AG04449 (cell line): ENCODE data around the gene SNX20.

ENCODE experiments used
- CTCF ChIA-PET: fragments of 350-600 bp; formaldehyde crosslinking; extraction: SDS; loops from one replicate; lab custom pipeline; 2021; ENCODE audit warnings: antibody characterized with exemption; lab: Yijun Ruan, JAX
- POLR2A ChIA-PET: fragments of 400-600, 350-600 bp; formaldehyde crosslinking; extraction: SDS; loops from one replicate; lab custom pipeline; 2020; ENCODE audit warnings: antibody characterized with exemption, inconsistent platforms; lab: Yijun Ruan, JAX
- DNase-seq: peaks from one replicate; pipeline ENCODE4 v3.0.0-alpha.2; 2010; ENCODE audit warnings: low read depth, low spot score
- H3K4me3 ChIP-seq: 2 replicates; pipeline ENCODE4 v1.5.1; 2011; ENCODE audit warnings: low read depth, mild to moderate bottlenecking, control low read depth, low read length
- TF ChIP-seq, protein P1 (sequence below): IDR thresholded peaks from one replicate; pipeline ENCODE4 v1.5.1; 2011; ENCODE audit warnings: mild to moderate bottlenecking, moderate library complexity, low read length, control low read depth, inconsistent platforms; ENCODE audit not compliant: insufficient read depth; ENCODE audit errors: missing control alignments

The SNX20 gene

DNA sequence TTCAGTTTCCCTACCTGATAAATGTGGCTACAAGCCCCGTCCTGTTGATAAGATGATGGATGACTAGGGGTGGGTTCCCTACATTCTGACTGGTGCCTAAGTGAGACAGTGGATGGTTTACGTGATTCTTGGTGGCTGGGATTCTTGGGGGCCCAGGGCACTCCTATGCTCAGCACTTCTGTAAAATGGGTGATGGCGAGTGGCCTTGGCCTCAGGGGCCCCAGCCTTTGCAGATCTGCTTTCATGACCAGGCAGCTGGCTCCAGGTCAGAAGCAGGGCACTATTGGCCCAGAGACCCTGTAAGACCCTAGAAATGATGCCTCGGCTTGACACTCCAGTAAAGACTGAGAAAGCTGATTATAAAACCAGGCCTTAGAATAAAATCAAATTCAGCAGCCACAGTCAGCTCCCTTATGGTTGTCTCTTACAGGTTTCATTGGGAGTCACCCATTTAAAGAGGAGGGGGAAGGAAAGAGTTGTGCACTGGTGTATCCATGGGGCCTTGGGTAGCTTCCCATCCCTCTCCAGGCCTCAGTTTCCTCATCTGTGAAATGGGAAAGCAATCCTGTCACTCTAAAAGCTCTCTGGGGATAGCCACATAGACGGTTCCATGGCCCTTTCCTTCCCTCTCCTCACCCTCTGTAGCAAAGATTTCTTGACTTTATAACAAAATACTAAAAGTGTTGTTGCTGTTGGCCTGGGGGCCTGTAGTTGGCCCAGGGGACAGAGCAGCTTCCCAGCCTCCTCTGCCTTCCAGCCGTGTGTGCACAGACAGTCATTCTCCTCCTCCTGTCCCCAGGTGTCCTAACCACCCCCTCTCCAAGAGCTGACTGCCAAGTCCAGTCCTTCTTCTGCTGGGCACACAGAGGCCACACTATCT, 1.2 kb downstream of the SNX20 start:
- no peak for DNase-seq
- ChIA-PET POLR2A (no interaction called here), CTCF (interaction anchor here (10.4 kb wide), 1 partner anchor 14 kb away, joined by 98 read pairs; no protein-coding TSS in a partner anchor)
- TF ChIP-seq, protein P1, sequence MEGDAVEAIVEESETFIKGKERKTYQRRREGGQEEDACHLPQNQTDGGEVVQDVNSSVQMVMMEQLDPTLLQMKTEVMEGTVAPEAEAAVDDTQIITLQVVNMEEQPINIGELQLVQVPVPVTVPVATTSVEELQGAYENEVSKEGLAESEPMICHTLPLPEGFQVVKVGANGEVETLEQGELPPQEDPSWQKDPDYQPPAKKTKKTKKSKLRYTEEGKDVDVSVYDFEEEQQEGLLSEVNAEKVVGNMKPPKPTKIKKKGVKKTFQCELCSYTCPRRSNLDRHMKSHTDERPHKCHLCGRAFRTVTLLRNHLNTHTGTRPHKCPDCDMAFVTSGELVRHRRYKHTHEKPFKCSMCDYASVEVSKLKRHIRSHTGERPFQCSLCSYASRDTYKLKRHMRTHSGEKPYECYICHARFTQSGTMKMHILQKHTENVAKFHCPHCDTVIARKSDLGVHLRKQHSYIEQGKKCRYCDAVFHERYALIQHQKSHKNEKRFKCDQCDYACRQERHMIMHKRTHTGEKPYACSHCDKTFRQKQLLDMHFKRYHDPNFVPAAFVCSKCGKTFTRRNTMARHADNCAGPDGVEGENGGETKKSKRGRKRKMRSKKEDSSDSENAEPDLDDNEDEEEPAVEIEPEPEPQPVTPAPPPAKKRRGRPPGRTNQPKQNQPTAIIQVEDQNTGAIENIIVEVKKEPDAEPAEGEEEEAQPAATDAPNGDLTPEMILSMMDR: no peak
- no peak overlapping the region for H3K4me3 ChIP-seq

DNA sequence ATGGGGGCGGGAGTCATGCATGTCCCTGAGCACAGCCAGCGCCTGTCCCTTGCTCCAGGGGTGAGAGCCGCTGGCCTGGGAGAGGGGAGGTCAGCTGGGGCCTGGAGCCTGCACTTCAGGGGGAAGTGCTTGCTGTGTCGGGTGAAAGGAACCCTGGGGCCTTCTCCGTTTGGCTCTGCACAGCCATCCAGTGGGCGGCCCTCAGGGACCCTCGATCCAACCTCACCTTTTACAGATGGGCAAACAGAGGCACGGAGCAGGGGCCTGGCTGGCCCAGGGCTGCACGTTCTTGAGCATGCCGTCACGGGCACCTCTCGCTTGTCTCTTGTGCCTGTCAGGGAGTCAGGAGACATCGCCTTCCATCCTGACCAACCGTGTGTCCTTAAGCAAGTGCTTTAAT, 1.8 kb downstream of the SNX20 start:
- ChIA-PET CTCF (interaction anchor here (1.4 to 10.4 kb wide), 2 partner anchors 13 to 18 kb away, joined by 3 to 98 read pairs; no protein-coding TSS in a partner anchor), POLR2A (no interaction called here)
- no peak overlapping the region for H3K4me3 ChIP-seq
- TF ChIP-seq, protein P1: no peak
- no peak for DNase-seq

DNA sequence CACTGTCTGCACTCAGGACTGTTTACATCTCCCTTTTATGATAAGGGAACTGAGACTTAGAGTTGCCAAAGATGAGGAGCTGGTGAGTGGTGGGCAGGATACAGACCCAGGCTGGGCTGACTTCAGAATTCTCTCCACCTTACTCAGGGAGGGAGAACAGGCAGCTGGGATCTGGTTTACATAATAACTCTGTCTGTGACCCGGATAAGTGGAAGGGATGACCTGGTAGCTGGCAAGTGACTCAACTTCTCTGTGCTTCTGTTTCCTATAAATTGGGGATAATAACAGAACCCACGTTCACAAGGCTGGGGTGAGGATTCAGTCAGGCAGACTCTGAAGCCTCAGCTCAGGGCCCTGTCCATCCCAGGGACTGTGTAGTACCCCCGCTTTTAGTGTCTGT, 2.6 kb downstream of the SNX20 start:
- TF ChIP-seq, protein P1: no peak
- CTCF ChIA-PET: interaction anchor here (1.4 to 10.4 kb wide), 2 partner anchors 12 to 17 kb away, joined by 3 to 98 read pairs; no protein-coding TSS in a partner anchor
- DNase-seq: no peak
- POLR2A ChIA-PET: no interaction called here
- H3K4me3 ChIP-seq: no peak overlapping the region

DNA sequence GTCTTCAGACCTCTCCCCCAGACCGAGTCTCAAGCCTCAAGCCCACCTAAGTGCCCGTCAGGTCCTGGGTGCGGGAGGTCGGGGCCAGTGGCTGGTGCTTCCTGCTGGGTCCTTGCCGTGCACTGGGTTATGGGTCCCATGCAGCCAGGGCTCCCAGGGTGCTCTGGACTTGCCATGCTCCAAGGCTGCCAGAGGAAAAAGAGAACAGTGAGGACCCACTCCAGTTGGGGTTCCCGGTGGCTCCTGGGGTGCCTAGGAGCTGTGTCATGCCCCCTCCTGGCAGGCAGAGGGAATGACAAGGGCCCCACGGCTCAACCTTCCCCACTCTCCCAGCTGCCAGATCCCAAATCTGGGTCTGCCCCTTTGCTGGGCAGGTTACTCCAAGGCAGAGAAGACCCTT, 3.8 kb downstream of the SNX20 start:
- no peak for DNase-seq
- TF ChIP-seq, protein P1: peak; percentile 7
- ChIA-PET POLR2A (no interaction called here), CTCF (interaction anchor here (0.9 to 10.4 kb wide), 3 partner anchors 11 to 129 kb away, joined by 3 to 98 read pairs (median 3); no protein-coding TSS in a partner anchor)
- no peak overlapping the region for H3K4me3 ChIP-seq

DNA sequence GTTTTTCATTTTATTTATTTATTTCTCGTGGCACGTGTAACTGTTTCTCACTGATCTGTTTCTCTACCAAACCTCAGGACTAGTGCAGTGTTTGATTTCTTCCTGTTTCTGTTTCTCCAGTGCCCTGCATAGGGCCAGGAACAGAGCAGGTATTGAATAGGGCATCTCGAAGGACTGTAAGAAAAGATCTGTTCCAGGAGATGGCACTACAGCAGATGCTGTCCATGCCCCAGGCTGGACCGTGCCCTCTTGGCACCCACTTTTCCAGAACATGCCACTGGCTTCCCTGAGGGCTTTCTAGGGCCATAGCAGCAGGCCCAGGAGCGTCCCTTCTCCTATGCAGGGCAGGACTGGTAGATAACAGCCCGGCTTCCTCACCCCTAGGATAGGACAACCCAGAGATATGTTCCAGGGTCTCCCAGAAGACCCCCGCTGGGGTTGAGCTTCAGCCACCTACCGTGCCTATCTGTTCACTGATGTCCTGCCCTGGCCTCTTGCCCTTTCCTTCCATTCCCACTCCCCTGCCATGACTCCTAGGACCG, 4.4 kb downstream of the SNX20 start:
- TF ChIP-seq, protein P1: no peak
- ChIA-PET POLR2A (no interaction called here), CTCF (interaction anchor here (0.9 to 10.4 kb wide), 3 partner anchors 11 to 130 kb away, joined by 3 to 98 read pairs (median 3); no protein-coding TSS in a partner anchor)
- DNase-seq: no peak
- no peak overlapping the region for H3K4me3 ChIP-seq
